ENCODE measurements around the gene SURF4. TPM values are rescaled to one million over a fixed set of nuclear protein-coding genes. Genes with fewer than 3 reads are reported as not detected.

The SURF4 gene
- total RNA-seq, 4 donors from 2014 or later: 84.2 to 114 (median 100) TPM

DNA sequence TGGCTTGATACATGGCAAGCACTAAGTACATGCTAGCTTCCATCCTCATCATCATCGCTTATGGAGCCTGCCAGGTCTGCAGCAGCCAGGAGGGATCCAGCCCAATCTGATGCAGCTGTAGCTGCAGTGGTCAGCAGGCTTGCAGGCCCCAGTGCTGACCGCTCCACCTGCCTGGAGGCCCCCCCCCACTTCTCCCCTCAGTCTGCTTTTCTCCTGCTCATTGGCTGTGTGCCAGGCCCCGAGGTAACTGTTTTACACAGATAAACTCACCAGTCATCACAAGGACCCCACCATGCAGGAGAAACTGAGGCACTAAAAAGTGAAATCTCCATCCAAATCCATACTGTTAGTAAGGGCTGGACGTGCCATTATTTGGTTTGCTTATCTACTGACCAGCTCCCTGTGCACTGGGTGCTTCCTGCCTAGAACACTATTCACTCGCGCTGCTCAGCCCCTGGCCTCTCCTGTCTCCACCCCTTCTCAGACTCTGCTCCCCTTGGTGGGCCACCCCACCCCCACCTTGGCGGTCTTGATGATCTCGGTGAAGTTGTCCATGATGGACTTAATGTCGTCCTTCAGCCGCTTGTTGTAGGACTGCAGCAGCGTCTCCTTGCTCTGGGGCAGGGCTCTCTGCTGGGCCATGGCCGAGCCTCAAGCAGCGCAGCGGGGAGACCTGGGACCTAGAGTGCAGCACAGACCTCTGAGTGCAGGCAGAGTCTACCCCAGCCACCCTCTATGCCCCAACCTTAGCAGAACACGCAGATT is 29.7 kb downstream of the SURF4 start:
- TF ChIP-seq POLR2A (IDR thresholded peaks at IDR 0.05): no peak
- TF ChIP-seq, protein P1, sequence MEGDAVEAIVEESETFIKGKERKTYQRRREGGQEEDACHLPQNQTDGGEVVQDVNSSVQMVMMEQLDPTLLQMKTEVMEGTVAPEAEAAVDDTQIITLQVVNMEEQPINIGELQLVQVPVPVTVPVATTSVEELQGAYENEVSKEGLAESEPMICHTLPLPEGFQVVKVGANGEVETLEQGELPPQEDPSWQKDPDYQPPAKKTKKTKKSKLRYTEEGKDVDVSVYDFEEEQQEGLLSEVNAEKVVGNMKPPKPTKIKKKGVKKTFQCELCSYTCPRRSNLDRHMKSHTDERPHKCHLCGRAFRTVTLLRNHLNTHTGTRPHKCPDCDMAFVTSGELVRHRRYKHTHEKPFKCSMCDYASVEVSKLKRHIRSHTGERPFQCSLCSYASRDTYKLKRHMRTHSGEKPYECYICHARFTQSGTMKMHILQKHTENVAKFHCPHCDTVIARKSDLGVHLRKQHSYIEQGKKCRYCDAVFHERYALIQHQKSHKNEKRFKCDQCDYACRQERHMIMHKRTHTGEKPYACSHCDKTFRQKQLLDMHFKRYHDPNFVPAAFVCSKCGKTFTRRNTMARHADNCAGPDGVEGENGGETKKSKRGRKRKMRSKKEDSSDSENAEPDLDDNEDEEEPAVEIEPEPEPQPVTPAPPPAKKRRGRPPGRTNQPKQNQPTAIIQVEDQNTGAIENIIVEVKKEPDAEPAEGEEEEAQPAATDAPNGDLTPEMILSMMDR (IDR thresholded peaks at IDR 0.05): no peak
- intact Hi-C loops (cut with DNase I; ENCODE audit: low total_unique reads): no loop called here
- H3K4me3 ChIP-seq (ENCODE audit: low read depth, poor library complexity, severe bottlenecking): no peak overlapping the region
- 65 to 73% methylated on average over 11 to 12 of the region's 15 CpGs for WGBS, 2 donors
- no peak for DNase-seq (ENCODE audit: low spot score in 2 of 2)

DNA sequence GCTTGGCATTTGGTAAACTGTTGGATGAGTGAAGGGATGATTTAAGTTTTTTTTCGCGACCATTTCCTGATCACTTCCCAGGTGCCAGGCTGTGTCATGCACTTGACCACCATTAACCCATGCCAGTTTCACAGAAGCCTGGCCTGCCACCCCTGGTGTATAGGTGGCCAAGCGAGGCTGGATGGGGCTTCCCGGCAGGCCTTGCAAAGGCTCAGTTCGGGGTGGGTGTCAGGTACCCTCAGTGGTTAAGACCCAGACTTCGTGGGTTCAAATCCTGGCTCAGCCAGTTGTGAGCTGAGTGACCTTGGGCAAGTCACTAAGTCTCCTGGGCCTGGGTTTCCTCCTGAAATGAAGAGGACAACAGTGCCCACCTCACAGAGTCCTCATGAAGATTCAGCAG is 30.3 kb downstream of the SURF4 start:
- TF ChIP-seq, protein P1 (IDR thresholded peaks at IDR 0.05): no peak
- no peak for TF ChIP-seq POLR2A (IDR thresholded peaks at IDR 0.05)
- intact Hi-C loops (cut with DNase I; ENCODE audit: low total_unique reads): no loop called here
- no peak overlapping the region for H3K4me3 ChIP-seq (ENCODE audit: low read depth, poor library complexity, severe bottlenecking)
- 86 to 98% methylated on average over 6 of the region's 6 CpGs for WGBS, 2 donors
- DNase-seq (ENCODE audit: low spot score in 2 of 2): no peak

GRCh38 chr9:133344979-133345378 is 30.9 kb downstream of the SURF4 start:
- intact Hi-C loops (cut with DNase I; ENCODE audit: low total_unique reads): no loop called here
- 91% methylated on average over 12 of the region's 12 CpGs for WGBS, 2 donors

DNA sequence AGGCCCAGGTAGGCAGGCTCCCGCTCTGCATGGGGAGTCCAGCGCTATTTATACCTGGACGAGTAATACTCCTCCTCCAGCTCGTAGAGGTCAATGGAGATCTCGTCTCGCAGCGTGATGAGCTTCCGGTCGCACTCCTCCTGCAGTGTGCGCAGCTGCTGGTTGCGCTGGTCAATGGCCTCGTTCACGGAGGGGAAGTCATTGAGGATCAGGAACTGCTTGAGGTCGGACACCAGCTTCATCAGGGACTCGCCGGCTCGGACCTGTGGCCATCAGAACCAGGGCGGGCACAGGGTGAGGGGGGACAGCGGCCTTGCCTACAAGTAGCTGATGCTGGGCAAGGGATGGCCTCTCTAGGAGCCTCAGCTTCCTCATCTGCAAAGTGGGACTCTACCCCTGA is 31.8 kb downstream of the SURF4 start:
- DNase-seq (ENCODE audit: low spot score in 2 of 2): no peak
- TF ChIP-seq, protein P1 (IDR thresholded peaks at IDR 0.05): no peak
- TF ChIP-seq POLR2A (IDR thresholded peaks at IDR 0.05): no peak
- H3K4me3 ChIP-seq (ENCODE audit: low read depth, poor library complexity, severe bottlenecking): no peak overlapping the region
- WGBS, 2 donors: 93 to 96% methylated on average over 15 to 19 of the region's 19 CpGs
- intact Hi-C loops (cut with DNase I; ENCODE audit: low total_unique reads): no loop called here

More at GRCh38 chr9:133344979-133345378, 30.9 kb downstream of the SURF4 start:
- no peak overlapping the region for H3K4me3 ChIP-seq (ENCODE audit: low read depth, poor library complexity, severe bottlenecking)
- TF ChIP-seq, protein P1 (IDR thresholded peaks at IDR 0.05): no peak
- no peak for TF ChIP-seq POLR2A (IDR thresholded peaks at IDR 0.05)
- DNase-seq (ENCODE audit: low spot score in 2 of 2): no peak

DNA sequence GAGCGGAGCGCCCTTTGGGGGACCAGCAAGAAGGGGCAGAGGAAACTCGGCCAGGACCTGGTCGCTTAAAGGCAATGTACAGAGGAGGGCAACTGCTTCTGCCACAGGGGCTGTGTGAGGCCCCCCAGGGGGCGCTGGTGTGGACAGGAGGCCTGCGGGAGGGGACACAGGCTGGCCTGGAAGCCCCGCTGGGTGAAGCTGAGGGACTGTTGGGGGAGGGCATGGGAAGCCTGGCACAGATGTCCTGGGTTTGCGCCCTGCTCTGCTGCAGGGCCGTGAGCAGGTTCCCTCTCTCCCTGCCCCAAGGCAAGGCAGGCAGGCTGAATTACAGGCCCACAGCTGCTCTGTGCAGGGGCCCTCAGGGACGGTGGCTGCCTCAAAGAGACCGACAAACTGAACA is 33.3 kb downstream of the SURF4 start:
- intact Hi-C loops (cut with DNase I; ENCODE audit: low total_unique reads): no loop called here
- H3K4me3 ChIP-seq (ENCODE audit: low read depth, poor library complexity, severe bottlenecking): no peak overlapping the region
- WGBS, 2 donors: 80 to 81% methylated on average over 11 of the region's 11 CpGs
- no peak for DNase-seq (ENCODE audit: low spot score in 2 of 2)
- TF ChIP-seq, protein P1 (IDR thresholded peaks at IDR 0.05): no peak
- TF ChIP-seq POLR2A (IDR thresholded peaks at IDR 0.05): no peak

DNA sequence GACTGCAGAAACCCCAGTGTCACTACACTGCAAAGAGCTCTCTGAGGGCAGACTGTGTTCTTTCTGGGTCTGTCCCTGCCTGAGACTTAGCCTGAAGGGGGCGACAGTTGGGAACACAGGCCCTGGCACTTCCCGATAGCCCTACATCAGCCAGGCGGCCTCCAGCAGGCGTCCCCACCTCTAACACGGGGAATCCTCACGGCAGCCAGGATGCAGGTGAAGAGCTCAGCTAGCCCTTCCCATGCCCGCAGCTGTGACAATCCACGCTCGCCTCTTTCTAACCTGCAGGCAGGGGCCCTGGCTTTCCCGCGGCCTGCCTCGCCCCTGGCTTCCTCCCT is 33.8 kb downstream of the SURF4 start:
- TF ChIP-seq POLR2A (IDR thresholded peaks at IDR 0.05): no peak
- TF ChIP-seq, protein P1 (IDR thresholded peaks at IDR 0.05): no peak
- DNase-seq (ENCODE audit: low spot score in 2 of 2): no peak
- no peak overlapping the region for H3K4me3 ChIP-seq (ENCODE audit: low read depth, poor library complexity, severe bottlenecking)
- WGBS, 2 donors: 65 to 81% methylated on average over 9 of the region's 12 CpGs
- intact Hi-C loops (cut with DNase I; ENCODE audit: low total_unique reads): no loop called here
